OCI-LY3 (cell line): ENCODE measurements around the gene GRID2.
A peak's percentile ranks its signal among the peaks of the same experiment; 100 is the strongest.

Source experiments
- H2AFZ ChIP-seq: fragments of 200-600, 300-600 bp; shearing (Covaris generic); 2 replicates; pipeline ENCODE4 v1.6.0; 2014; ENCODE audit warnings: antibody characterized with exemption, low read depth, low read length
- H3K27ac ChIP-seq: fragments of 200-600, 300-600 bp; sonication (generic); 2 replicates; pipeline ENCODE4 v1.5.1; 2014; ENCODE audit warnings: mild to moderate bottlenecking, low read length, moderate library complexity, mixed read lengths
- H3K27me3 ChIP-seq: fragments of 200-600, 300-600 bp; sonication (generic); 2 replicates; pipeline ENCODE4 v1.6.1; 2014; ENCODE audit warnings: low read depth, low read length, mixed read lengths
- H3K36me3 ChIP-seq: fragments of 200-600, 300-600 bp; sonication (generic); replicated peaks from 2 replicates; pipeline ENCODE3; 2014; ENCODE audit warnings: low read depth, low read length, mixed read lengths
- H3K4me1 ChIP-seq: fragments of 300-600, 200-600 bp; sonication (generic); 2 replicates; pipeline ENCODE4 v1.6.1; 2014; ENCODE audit warnings: low read length, mixed read lengths
- H3K4me2 ChIP-seq: fragments of 200-600, 300-600 bp; sonication (generic); 2 replicates; pipeline ENCODE4 v1.6.1; 2014; ENCODE audit warnings: low read length, mixed read lengths
- H3K4me3 ChIP-seq: fragments of 300-600, 200-600 bp; sonication (generic); 2 replicates; pipeline ENCODE4 v1.5.1; 2014; ENCODE audit warnings: antibody characterized with exemption, mild to moderate bottlenecking, low read length, moderate library complexity
- H3K79me2 ChIP-seq: fragments of 300-600, 200-600 bp; shearing (Covaris generic); 2 replicates; pipeline ENCODE4 v1.6.1; 2014; ENCODE audit warnings: mild to moderate bottlenecking, low read length, mixed read lengths
- H3K9ac ChIP-seq: fragments of 300-600, 200-600 bp; shearing (Covaris generic); 2 replicates; pipeline ENCODE4 v1.6.0; 2014; ENCODE audit warnings: mild to moderate bottlenecking, low read length, moderate library complexity
- H3K9me3 ChIP-seq: fragments of 200-600, 300-600 bp; shearing (Covaris generic); 2 replicates; pipeline ENCODE4 v1.6.1; 2014; ENCODE audit warnings: low read length, mixed read lengths; ENCODE audit not compliant: insufficient read depth
- H4K20me1 ChIP-seq: fragments of 200-600, 300-600 bp; sonication (generic); 2 replicates; pipeline ENCODE4 v1.6.1; 2016; ENCODE audit warnings: low read length, mixed read lengths; ENCODE audit not compliant: insufficient read depth
- CTCF ChIP-seq: fragments of 200-600, 300-600 bp; sonication (generic); IDR thresholded peaks from 2 replicates; pipeline ENCODE4 v1.5.1; 2014; ENCODE audit warnings: antibody characterized with exemption, low read length, low read depth
- EZH2phosphoT487 ChIP-seq: fragments of 200-600 bp; shearing (Covaris generic); IDR thresholded peaks from 2 replicates; pipeline ENCODE4 v1.6.1; 2018; ENCODE audit warnings: antibody characterized with exemption, mixed run types, low read depth

GRID2 gene

GRCh38 chr4:92257931-92258857, 45.6 kb upstream of the GRID2 start:
- Histone ChIP-seq H4K20me1 (no peaks in the 10 kb centered on the region), H3K4me1 (no peaks in the 10 kb centered on the region), H3K4me3 (no peak overlapping the region), H3K4me2 (no peak overlapping the region), H3K27ac (no peak overlapping the region), H3K79me2 (no peaks in the 10 kb centered on the region), H3K27me3 (no peaks in the 10 kb centered on the region), H3K36me3 (no peaks in the 10 kb centered on the region), H3K9ac (no peak overlapping the region), H2AFZ (no peak overlapping the region), H3K9me3 (no peaks in the 10 kb centered on the region)
- TF ChIP-seq EZH2phosphoT487 (no peak), CTCF (no peak)

- H3K36me3 ChIP-seq = no peaks in the 10 kb centered on the region
Measured at GRCh38 chr4:92261256-92261655, 42.5 kb upstream of the GRID2 start.

GRCh38 chr4:92262371-92262770, 41.4 kb upstream of the GRID2 start:
- Histone ChIP-seq H3K27ac (no peak overlapping the region), H3K9me3 (no peaks in the 10 kb centered on the region), H2AFZ (peak overlapping the region; percentile 9; the same call in 1 of the 2 replicates), H3K9ac (no peak overlapping the region), H3K27me3 (no peaks in the 10 kb centered on the region), H3K79me2 (no peaks in the 10 kb centered on the region), H4K20me1 (no peaks in the 10 kb centered on the region), H3K4me3 (no peak overlapping the region), H3K36me3 (no peaks in the 10 kb centered on the region), H3K4me1 (no peaks in the 10 kb centered on the region), H3K4me2 (no peak overlapping the region)
- no peak for TF ChIP-seq EZH2phosphoT487
- no peak for TF ChIP-seq CTCF

More at GRCh38 chr4:92261256-92261655, 42.5 kb upstream of the GRID2 start:
- TF ChIP-seq CTCF (no peak), EZH2phosphoT487 (no peak)
- Histone ChIP-seq H3K9ac (no peak overlapping the region), H3K79me2 (no peaks in the 10 kb centered on the region), H3K4me3 (no peak overlapping the region), H3K4me2 (no peak overlapping the region), H4K20me1 (no peaks in the 10 kb centered on the region), H3K9me3 (no peaks in the 10 kb centered on the region), H3K27me3 (no peaks in the 10 kb centered on the region), H2AFZ (no peak overlapping the region), H3K27ac (no peak overlapping the region), H3K4me1 (no peaks in the 10 kb centered on the region)

- TF ChIP-seq CTCF (no peak), EZH2phosphoT487 (no peak)
- H3K36me3 ChIP-seq = no peaks in the 10 kb centered on the region
- no peaks in the 10 kb centered on the region for H3K79me2 ChIP-seq
Measured at GRCh38 chr4:92263010-92263409, 40.8 kb upstream of the GRID2 start.

More at GRCh38 chr4:92263010-92263409, 40.8 kb upstream of the GRID2 start:
- Histone ChIP-seq H3K4me3 (no peak overlapping the region), H3K27ac (no peak overlapping the region), H2AFZ (no peak overlapping the region), H3K9ac (no peak overlapping the region), H3K4me1 (no peaks in the 10 kb centered on the region), H3K9me3 (no peaks in the 10 kb centered on the region), H3K27me3 (no peaks in the 10 kb centered on the region), H3K4me2 (no peak overlapping the region), H4K20me1 (no peaks in the 10 kb centered on the region)
